Dedifferentiated amniotic fluid mesenchymal stem cell (primary cell): Measurements from ENCODE around the gene GDAP2.
"Not testable (repeated sequence)": the region's sequence is repeated elsewhere in the genome, so short reads cannot be mapped to it uniquely, and the experiment has no call there.

Experiments used
- DNase-seq: peaks from one replicate; pipeline ENCODE4 v3.0.0-alpha.2; 2016; ENCODE audit errors: extremely low spot score

The GDAP2 gene, protein sequence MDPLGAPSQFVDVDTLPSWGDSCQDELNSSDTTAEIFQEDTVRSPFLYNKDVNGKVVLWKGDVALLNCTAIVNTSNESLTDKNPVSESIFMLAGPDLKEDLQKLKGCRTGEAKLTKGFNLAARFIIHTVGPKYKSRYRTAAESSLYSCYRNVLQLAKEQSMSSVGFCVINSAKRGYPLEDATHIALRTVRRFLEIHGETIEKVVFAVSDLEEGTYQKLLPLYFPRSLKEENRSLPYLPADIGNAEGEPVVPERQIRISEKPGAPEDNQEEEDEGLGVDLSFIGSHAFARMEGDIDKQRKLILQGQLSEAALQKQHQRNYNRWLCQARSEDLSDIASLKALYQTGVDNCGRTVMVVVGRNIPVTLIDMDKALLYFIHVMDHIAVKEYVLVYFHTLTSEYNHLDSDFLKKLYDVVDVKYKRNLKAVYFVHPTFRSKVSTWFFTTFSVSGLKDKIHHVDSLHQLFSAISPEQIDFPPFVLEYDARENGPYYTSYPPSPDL

DNA sequence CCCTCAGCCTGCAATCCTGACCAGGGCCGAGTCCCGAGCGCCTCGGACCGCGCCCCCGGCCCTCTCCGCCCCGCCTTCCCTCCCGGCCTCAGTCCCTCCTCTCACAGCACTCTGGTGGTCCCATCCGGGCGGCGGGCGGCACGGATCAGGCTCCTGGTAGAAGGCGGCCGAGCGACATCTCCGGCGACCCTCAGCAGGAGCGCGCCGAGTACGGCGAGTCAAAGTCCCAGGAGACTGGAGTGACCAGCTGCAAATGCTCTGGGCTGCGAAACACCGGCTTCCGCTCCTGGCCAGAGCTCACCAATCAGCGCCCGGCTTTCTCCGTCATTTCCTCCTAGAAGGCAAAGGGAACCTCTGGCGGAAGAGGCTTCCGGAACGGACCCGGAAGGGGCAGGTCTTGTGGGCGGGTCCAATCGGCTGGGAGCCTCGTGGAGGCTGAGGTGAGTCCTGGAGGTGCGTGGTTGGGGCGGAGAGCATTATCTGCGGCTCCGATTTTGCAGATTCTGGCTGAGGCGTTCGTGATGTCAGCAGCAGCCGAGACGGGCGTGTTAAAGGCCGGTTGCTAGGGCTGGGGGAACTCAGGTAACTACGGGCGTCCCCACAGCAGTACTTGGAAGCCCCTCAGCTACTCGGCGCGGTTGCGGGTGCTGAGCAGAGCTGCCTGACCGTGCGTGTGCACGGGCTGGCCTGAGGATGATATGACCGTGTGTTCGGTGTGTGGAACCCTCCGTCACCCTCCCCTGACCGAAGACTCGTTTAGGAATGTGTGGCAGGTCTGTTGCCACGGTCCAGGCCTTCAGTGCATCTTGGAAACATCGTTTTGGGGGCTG lies at the start of gene GDAP2, which contains the start of gene WDR3:
GDAP2 (minus strand) TSS at position 279 of the 830 bp plus-strand sequence. CDS start 9,264 bp downstream, outside the sequence.
WDR3 (plus strand) TSS at position 397 of the 830 bp plus-strand sequence. CDS start 3,581 bp downstream, outside the sequence.
- DNase-seq: peak; percentile 99

DNA sequence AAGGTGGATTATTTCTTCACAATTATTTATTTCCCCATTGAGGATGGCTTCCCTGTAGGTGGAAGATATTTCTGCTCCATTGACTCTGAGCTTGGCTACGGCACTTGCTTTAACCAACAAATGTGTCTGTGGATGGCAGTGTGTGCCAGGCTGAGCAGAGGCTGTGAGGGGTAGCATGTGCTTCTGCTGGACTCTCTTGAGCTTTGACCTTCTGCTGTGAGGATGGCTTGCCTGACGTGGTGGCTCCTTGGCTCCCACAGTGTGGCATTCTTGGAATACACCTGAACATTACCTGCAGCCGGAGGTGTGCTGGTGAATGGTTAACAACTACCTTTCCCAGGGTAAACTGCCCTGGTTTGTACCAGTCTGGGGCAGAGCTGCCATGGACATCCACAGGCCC lies 47.0 kb upstream of the GDAP2 start:
- DNase-seq: no peak

DNA sequence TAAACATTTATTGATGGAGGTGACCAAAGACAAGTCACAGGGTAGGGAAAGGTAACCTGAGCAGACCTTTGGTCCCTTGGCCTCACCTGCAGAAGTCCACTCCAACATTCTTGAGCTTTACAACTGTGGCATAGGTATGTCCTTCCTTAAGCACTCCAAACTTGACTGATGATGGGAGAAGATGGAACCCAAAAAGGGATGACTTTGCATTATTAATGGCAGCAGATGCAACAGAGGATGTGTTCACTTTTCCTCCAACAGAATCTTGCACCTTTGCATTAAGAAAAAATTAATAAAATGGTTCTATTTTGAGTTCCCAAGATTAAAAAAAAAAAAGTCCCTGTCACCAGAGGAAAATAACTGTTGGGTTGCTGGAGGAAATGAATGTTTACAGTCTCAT lies 42.4 kb upstream of the GDAP2 start:
- no peak for DNase-seq

DNA sequence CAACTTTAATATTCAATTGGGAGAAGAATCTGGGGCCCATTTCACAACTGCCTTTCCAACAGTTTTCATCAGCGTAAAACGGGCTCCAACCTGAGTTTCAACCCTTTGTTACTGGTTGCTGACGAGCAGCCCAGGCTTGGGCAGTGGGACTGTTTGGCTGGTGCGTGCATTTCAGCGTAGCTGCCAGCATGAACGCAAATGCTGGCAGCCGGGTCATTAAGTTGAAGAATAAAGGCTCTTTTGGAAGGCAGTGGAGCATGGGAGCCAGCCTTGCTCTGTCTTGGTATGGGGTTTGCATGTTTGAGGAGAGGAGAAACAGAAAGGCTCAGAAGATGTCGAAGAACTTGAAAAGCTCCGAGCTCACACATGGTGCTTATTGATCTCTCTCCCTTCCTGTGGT lies 40.8 kb upstream of the GDAP2 start:
- DNase-seq: no peak

DNA sequence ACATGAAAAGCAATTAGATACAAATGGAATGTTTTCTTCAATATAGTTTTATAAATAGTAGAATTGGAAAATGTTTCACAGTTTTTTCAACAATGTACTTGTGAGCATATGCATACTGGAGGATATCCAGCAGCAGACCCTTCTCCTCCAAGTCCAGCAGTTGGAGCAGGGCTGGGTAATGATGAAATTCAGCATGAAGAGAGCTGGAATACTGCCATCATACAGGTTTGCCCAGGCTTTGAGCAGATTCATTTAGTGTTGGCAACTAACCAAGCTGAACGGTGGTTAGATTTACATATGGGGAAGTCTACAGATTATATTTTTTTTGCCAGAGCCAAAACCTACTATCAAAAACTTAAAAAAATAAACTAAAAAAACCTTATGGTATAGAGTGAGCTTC lies 38.5 kb upstream of the GDAP2 start:
- DNase-seq: no peak

DNA sequence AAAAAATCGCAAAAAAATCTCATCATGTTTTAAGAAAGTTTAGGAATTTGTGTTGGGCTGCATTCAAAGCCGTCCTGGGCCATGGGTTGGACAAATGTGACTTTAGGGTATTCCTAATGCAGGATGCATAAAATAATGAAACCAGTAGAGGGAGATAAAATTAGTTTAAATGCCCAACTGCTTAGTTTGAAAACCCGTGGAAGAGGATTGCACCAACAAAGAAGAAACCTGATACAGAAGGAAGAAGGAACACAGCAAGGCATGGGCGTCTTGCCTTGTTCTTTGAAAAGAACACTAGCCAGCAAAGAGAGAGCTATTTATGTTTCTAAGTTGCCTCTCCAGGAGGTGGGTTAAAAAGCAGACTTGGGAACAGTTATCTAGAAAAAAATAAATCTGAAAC lies 38.1 kb upstream of the GDAP2 start:
- DNase-seq: peak; percentile 53

DNA sequence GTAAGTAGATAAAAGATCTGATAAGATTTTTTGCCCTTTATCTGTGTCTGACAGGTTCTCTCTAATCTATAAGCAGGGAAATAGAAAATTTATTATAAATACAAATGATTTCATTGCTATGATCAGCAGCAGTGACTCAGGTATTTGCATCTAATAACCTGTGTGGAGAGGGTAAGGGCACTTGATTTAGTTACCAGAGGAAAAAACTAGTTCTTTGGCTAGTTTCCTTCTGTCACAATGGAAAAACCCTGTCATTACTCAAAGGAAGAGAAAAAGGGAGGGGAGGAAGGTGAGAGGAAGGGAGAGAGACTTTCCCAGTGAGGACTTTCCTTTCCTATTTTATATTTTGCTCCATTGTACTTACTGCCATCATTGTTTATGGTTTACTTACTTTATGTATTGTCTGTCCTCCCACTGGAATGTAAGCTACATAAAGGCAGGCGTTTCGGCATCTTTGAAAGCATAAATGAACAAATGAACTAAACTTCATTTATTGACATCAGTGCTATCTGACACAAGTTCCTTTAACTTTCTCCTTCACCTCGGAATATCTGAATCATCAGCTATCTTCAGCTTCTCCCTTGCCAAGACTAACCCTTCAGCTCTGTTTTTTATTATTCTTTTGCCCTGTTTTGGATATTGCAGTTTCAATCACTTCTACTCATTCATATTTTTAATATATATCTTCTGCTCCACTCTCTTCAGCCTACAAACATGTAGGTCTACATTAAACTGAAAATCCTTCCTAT lies 35.0 kb upstream of the GDAP2 start:
- no peak for DNase-seq

DNA sequence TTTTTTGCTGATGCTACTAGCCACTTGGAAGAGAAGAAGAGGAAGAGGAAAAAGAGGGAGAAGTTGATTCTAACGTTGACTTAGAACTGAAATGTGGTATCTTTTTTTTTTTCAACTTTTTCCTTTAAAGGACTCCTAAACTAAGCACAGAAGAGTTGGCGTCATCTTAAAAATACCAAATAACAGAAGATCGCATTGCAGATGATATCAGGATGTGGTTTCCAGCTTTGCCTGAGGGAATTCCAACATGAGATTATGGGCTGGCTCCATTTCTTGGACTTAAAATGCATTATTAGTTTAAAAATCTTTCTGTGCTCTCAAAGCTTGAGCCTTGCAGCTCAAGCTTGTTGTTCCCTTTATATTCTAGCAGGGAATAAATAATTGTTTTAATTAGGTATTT lies 29.9 kb upstream of the GDAP2 start:
- peak; percentile 21 for DNase-seq

DNA sequence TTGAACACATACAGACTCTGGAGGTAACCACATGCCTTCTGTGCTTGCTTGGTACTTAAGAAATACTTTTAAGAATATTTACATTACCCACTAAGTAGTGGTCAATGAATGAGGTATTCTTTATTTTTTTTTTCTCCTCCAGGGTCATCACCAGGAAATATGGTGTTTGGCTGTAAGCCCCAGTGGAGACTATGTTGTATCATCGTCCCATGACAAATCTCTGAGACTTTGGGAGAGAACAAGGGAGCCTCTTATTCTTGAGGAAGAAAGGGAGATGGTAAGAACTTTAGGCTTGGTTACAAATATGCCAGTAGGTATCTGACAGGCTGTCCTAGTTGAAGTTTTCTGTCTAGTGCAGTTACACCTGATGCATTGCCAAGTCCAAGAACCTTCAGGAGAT lies 23.0 kb upstream of the GDAP2 start:
- no peak for DNase-seq

DNA sequence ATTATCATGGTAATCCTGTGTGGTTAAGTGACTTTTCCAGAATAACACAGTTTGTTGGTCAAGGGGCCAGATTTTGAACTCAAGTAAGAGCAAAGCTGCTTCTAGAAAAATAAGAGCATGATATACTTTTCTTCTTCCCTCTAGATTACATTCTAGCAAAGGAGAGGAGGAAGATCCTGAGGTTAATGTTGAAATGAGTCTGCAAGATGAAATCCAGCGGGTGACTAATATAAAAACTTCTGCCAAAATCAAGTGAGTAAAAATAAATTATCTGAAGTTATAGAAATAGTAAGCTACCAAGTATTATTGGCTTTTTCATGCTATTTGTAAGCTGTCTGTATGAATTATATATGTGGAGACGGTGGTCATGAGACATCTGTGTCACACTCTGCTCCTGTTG lies 12.9 kb upstream of the GDAP2 start:
- no peak for DNase-seq

DNA sequence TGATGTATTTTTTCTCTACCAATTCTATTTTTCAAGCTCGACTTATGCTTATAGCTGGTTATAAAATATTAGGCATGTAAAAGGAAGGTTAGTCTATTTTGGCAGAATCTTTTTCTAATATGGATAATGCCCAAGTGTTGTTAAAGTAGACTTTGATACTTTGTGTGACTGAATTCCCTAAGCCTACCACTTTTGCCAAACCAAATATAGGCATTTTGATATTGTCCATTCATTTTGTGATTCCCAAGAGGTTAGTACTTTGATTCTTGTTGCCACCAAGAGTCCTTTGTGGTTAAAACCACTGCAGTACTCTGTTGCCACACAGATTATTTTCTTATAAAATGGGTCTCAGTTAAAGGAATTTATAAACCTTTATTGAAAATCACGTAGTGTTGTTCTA lies 4.3 kb upstream of the GDAP2 start:
- DNase-seq: no peak

DNA sequence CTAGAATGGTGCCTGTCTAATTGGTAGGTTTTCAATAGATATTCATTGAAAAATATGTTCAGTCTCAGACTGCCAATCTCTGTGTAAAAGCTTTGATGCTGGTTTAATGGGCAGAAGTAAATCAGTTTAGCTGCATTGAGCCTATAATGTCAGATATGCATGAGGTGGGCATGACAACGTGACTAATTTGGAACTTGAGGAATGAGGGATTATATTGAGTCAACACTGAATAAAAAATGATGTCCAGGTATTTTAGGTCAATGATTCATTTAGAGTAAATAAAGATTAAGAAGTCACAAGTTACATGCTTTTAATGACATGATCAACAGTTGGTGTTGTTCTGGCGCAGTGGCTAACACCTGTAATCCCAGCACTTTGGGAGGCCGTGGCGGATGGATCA lies 3.2 kb upstream of the GDAP2 start:
- DNase-seq: no peak

DNA sequence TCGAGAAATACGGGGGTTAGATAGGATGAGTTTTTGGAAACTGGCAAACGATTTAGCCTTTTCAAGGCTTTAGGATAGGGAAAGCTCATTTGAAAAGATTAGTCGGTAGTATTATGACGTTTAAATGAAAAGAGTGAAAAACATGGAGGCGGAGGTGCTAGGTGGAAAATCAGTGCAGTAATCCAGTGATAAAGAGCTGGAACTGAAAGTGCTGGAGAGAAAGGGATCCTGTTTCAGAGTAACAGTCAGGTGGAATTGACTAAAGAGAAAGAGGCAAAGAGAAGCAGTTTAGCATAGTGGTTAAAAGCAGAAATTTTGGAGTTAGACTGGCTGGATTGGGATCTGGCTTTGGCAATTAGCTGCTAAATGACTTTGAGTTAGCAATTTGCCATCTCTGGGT lies 1.1 kb upstream of the GDAP2 start:
- DNase-seq: no peak

DNA sequence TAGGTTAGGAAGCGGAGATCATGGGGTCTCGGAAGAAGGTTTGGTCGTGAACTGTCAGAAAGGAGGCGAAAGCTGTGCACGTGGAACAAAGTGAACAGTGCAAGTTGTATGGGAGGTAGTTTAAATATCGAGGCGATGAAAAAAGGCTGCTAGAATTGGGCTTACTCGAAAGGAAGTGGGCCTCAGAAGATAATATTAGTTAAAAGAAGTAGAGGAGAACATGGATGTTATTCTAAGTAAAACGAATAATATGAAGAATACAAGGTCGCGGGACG lies 689 bp upstream of the GDAP2 start:
- DNase-seq: no peak

DNA sequence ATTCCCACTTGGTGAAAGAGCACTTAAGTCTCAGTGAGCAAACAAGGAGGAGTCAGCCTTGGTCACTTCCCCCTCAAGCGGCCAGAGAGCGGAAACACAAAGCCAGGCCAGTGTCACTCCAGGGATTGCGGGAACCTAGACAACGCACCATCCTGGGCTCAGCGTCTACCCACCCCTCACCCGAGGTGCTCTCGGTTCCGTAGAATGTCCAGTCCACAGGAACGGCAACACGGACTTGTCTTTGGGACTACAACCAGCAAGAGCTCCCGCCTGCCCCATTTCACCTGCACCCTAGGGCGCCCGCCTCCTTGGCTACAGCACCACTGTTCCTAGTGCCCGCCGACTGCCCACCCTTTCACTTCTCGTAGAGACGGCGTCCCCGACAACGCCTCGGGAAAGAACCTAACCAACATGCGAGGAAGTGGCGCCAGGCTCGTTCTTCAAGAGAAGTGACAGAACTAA lies 509 bp downstream of the GDAP2 start:
- peak; percentile 59 for DNase-seq

DNA sequence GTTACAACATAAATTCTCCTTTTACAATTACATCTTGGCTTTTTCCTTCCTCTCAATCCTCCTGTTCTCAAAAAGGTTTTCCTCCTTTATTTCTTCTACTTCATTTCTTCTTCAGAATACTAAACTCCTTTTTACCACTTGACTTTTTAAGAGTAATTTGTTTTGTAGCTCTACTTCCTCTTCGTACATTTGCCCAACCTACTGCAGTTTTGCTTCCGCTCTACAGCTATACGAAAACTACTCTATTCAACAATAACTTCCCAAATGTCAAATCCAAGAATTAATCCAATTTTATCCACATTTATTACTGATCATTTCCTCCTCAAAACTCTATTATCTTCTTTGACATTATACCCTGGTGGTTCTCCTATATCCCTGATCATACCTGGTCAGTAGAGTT lies 3.4 kb downstream of the GDAP2 start:
- DNase-seq: no peak

DNA sequence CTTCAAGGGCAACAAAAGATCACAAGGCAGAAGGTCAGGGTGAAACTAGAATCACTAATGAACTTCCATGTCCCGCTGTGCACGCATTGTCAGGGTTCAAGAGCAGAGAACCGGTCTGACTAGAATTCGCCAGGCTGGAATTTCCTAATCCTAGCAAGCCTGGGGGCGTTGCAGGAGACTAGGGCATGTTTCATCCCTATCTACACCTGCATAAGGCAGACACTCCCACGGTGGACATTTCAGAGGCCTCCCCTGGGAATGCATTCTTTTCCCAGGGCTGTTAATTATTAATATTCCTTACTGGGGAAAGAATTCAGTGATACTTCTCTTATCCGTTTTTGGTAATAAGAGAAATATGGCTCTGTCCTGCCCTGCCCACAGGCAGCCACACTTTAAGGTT lies 6.7 kb downstream of the GDAP2 start:
- DNase-seq: not testable (repeated sequence)

DNA sequence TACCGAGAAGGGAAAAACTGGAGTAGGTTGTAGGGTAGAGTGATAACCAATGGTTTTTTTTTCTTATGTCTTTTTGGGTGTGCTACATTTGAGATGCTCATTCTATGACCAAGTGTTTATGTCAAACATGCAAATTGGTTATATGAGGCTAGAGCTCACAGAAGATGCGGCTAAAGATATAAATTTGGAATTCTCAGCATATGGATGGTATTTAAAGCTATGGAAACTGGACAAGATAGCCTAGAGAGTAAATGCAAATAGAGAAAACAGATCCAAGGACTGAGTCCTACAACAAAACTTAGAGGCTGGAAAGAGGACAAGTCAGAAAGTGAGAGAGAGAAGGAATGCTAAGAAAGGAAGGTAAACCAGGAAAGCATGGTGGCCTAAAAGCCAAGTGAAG lies 7.4 kb downstream of the GDAP2 start:
- no peak for DNase-seq

DNA sequence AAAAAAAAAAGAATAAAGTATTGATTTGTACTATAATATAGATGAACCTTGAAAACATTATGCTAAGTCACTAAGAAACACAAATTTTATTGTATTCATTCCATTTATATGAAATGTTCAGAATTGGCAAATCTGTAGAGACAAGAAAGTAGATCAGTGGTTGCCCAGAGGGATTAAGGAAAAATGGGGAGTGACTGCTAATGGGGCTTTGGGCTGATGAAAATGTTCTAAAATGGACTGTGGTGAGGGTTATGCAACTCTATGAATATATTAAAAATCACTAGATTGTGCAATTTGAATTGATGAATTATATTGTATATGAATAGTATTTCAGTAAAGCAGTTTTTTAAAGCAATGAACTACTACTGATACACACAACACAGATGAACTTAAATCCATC lies 10.0 kb downstream of the GDAP2 start:
- DNase-seq: no peak

DNA sequence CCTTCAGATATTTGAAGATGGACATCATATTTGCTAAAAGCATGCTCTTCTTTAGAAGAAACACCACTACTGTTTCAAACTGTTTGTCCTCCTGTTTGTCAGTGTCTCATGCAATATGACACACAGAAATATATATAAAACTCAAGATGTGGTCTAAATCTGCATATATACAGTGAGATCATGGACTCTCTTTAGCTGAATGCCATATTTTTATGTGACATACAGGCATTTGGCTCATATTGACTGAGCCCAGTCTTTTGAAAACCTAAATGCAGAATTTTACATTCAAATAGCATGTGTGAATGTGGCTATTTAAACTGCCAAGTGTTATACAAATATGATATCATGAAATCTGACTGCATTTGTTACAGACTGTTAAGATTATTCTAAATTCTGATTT lies 18.4 kb downstream of the GDAP2 start:
- no peak for DNase-seq

DNA sequence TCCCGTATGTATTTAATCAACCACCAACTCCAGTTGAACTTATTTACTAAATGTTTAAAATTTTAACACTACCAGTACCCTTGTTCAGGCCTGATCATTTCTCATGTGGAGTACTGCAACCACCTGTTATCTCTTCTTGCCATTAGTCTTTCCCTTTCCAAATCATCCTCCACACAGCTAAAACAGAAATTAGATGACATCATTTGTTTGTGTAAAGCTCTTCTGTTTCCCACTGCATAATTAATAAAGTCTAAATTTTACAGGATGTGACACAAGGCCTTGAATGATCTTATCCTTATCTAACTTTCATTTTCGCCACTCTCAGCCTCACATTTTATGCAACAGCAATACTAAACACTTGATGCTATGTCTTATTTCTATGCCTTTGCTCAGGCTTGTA lies 24.4 kb downstream of the GDAP2 start:
- DNase-seq: no peak

DNA sequence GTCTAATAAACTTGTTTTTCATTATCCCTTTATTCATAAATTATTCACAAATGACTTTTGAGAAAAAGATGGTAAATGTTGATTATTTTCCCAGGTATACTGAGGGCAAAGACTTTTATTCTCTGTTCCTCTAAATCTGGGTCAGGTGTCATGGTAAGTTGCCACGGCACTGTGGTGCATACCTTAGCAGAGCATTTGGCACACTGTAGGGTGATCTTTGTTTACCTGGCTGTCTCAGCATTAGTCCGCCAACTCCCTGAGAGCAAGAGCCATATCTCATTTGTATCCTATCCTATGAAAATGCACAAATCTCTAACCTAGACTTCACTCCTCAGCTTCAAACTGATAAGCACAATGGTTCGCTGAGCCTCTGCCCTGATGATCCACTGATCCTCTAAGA lies 24.9 kb downstream of the GDAP2 start:
- DNase-seq: no peak
